ENCODE measurements around the gene TADA1.

Gene TADA1

DNA sequence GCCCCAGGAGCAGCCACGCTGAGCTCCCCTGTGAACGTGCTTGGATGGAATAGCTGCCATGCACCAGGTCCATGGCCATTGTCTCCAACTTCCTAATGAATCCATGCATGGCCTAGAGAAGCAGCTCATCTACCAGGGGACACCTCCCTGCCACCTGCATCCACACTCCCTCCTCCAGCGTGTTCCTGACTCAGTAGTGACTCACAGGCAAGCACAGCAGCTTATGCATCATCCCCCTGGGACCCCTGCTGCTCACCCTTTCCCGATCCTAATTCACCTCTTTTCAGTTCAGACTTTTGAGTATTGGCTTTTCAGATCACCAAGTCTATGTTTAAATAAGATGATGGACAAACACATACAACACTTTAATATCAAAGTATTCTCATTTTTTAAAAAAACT is 39.9 kb upstream of the TADA1 start:
- H3K27me3 ChIP-seq (replicated peaks; ENCODE audit: insufficient read depth, low read length): no peaks in the 10 kb centered on the region
- H3K9me2 ChIP-seq (replicated peaks; ENCODE audit: insufficient read depth, low read length): no peaks in the 10 kb centered on the region
- no peaks in the 10 kb centered on the region for H3K4me1 ChIP-seq (ENCODE audit: low read length)
- H3K4me2 ChIP-seq (ENCODE audit: low read depth, low read length): no peak overlapping the region
- no peaks in the 10 kb centered on the region for H3K9me3 ChIP-seq (replicated peaks; ENCODE audit: insufficient read depth, low read length)
- no peaks in the 10 kb centered on the region for H3F3A ChIP-seq (ENCODE audit: insufficient read depth, low read length)
- DNase-seq: no peak
- no peak overlapping the region for H3K27ac ChIP-seq (ENCODE audit: low read length)
- H3K9ac ChIP-seq (ENCODE audit: low read length): no peak overlapping the region
- no peaks in the 10 kb centered on the region for H3K36me3 ChIP-seq (replicated peaks; ENCODE audit: insufficient read depth, low read length)
- no peaks in the 10 kb centered on the region for H3K79me2 ChIP-seq (ENCODE audit: low read length)
- H2AFZ ChIP-seq (ENCODE audit: low read length): no peak overlapping the region
- no peak overlapping the region for H3K4me3 ChIP-seq (ENCODE audit: low read length)
- no peaks in the 10 kb centered on the region for H4K20me1 ChIP-seq (ENCODE audit: insufficient read depth, low read length)
- no peak for TF ChIP-seq EZH2phosphoT487 (IDR thresholded peaks at IDR 0.05; ENCODE audit: low read length)
- TF ChIP-seq CTCF (IDR thresholded peaks at IDR 0.05; ENCODE audit: low read length): no peak
- TF ChIP-seq EZH2 (optimal IDR thresholded peaks at IDR 0.05; ENCODE audit: low read depth, low read length): no peak

DNA sequence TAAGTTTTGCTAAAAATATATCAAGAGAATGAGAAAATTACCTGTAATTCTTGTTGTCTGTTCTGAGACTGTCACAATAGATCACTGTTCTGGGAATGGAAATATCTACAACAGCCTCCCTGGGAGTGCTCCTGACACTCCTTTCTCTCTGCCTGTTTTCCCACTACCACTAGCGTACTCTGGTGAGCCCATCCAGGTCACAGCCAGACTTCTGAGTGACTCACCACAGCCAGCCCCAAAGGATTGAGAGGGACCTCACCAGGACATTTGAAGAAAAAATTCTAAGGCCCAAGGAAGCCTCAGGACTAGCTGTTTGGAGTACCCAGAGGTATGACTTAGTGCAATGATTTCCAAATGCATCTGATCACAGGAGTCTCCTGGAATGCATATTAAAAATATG is 39.0 kb upstream of the TADA1 start:
- Histone ChIP-seq H4K20me1 (ENCODE audit: insufficient read depth, low read length) (no peaks in the 10 kb centered on the region), H3K9me2 (replicated peaks; ENCODE audit: insufficient read depth, low read length) (no peaks in the 10 kb centered on the region), H3K79me2 (ENCODE audit: low read length) (no peaks in the 10 kb centered on the region), H2AFZ (ENCODE audit: low read length) (no peak overlapping the region), H3K4me3 (ENCODE audit: low read length) (no peak overlapping the region), H3K9ac (ENCODE audit: low read length) (no peak overlapping the region), H3K27me3 (replicated peaks; ENCODE audit: insufficient read depth, low read length) (no peaks in the 10 kb centered on the region), H3K9me3 (replicated peaks; ENCODE audit: insufficient read depth, low read length) (no peaks in the 10 kb centered on the region), H3K36me3 (replicated peaks; ENCODE audit: insufficient read depth, low read length) (no peaks in the 10 kb centered on the region), H3F3A (ENCODE audit: insufficient read depth, low read length) (no peaks in the 10 kb centered on the region), H3K27ac (ENCODE audit: low read length) (no peak overlapping the region), H3K4me1 (ENCODE audit: low read length) (0 out of 2 replicates have a peak, but pooled peaks cover 5% of the 10 kb centered on the region), H3K4me2 (ENCODE audit: low read depth, low read length) (no peak overlapping the region)
- no peak for DNase-seq
- no peak for TF ChIP-seq EZH2phosphoT487 (IDR thresholded peaks at IDR 0.05; ENCODE audit: low read length)
- no peak for TF ChIP-seq EZH2 (optimal IDR thresholded peaks at IDR 0.05; ENCODE audit: low read depth, low read length)
- no peak for TF ChIP-seq CTCF (IDR thresholded peaks at IDR 0.05; ENCODE audit: low read length)

DNA sequence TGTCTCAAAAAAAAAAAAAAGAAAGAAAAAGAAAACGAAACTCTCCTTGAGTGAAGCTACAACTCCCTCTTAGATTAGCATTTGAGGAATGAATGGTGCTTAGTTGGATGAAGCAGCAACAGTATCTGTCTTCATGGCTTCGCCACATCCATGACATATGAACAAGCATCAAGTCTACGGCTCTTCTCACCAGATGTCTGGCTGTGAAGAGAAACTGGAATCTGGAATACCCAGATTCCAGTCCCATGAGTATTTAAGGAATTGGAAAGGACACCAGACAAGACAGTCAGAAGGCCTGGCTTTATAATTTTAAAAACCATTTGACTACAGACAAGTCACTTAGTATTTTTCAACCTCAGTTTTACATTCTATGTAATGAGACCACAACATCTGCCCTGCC is 38.0 kb upstream of the TADA1 start:
- H3F3A ChIP-seq (ENCODE audit: insufficient read depth, low read length): no peaks in the 10 kb centered on the region
- no peaks in the 10 kb centered on the region for H3K9me3 ChIP-seq (replicated peaks; ENCODE audit: insufficient read depth, low read length)
- H3K4me2 ChIP-seq (ENCODE audit: low read depth, low read length): no peak overlapping the region
- no peak for DNase-seq
- no peaks in the 10 kb centered on the region for H4K20me1 ChIP-seq (ENCODE audit: insufficient read depth, low read length)
- no peak overlapping the region for H3K9ac ChIP-seq (ENCODE audit: low read length)
- no peak for TF ChIP-seq EZH2phosphoT487 (IDR thresholded peaks at IDR 0.05; ENCODE audit: low read length)
- no peak for TF ChIP-seq CTCF (IDR thresholded peaks at IDR 0.05; ENCODE audit: low read length)
- no peak for TF ChIP-seq EZH2 (optimal IDR thresholded peaks at IDR 0.05; ENCODE audit: low read depth, low read length)
- no peaks in the 10 kb centered on the region for H3K27me3 ChIP-seq (replicated peaks; ENCODE audit: insufficient read depth, low read length)
- H3K27ac ChIP-seq (ENCODE audit: low read length): no peak overlapping the region
- H3K9me2 ChIP-seq (replicated peaks; ENCODE audit: insufficient read depth, low read length): no peaks in the 10 kb centered on the region
- H2AFZ ChIP-seq (ENCODE audit: low read length): no peak overlapping the region
- no peaks in the 10 kb centered on the region for H3K36me3 ChIP-seq (replicated peaks; ENCODE audit: insufficient read depth, low read length)
- H3K4me3 ChIP-seq (ENCODE audit: low read length): no peak overlapping the region
- 0 out of 2 replicates have a peak, but pooled peaks cover 5% of the 10 kb centered on the region for H3K4me1 ChIP-seq (ENCODE audit: low read length)
- H3K79me2 ChIP-seq (ENCODE audit: low read length): no peaks in the 10 kb centered on the region

Measured in MM.1S (cell line).